GM20000 (cell line): ENCODE results near the gene VWA2.

ENCODE experiments used
- DNase-seq: peaks from one replicate; pipeline ENCODE4 v3.0.0; 2012; ENCODE audit warnings: low spot score
- TF ChIP-seq, protein P1 (sequence below): IDR thresholded peaks from 2 replicates; pipeline ENCODE4 v1.5.1; 2012; ENCODE audit warnings: mild to moderate bottlenecking, control low read depth; ENCODE audit errors: extremely low read depth, missing control alignments

VWA2 gene

GRCh38 chr10:114335614-114336013 lies 96.6 kb downstream of the VWA2 start:
- no peak for DNase-seq
- TF ChIP-seq, protein P1, sequence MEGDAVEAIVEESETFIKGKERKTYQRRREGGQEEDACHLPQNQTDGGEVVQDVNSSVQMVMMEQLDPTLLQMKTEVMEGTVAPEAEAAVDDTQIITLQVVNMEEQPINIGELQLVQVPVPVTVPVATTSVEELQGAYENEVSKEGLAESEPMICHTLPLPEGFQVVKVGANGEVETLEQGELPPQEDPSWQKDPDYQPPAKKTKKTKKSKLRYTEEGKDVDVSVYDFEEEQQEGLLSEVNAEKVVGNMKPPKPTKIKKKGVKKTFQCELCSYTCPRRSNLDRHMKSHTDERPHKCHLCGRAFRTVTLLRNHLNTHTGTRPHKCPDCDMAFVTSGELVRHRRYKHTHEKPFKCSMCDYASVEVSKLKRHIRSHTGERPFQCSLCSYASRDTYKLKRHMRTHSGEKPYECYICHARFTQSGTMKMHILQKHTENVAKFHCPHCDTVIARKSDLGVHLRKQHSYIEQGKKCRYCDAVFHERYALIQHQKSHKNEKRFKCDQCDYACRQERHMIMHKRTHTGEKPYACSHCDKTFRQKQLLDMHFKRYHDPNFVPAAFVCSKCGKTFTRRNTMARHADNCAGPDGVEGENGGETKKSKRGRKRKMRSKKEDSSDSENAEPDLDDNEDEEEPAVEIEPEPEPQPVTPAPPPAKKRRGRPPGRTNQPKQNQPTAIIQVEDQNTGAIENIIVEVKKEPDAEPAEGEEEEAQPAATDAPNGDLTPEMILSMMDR: no peak

GRCh38 chr10:114336823-114337509 lies 97.9 kb downstream of the VWA2 start:
- DNase-seq: no peak
- TF ChIP-seq, protein P1: no peak

DNA sequence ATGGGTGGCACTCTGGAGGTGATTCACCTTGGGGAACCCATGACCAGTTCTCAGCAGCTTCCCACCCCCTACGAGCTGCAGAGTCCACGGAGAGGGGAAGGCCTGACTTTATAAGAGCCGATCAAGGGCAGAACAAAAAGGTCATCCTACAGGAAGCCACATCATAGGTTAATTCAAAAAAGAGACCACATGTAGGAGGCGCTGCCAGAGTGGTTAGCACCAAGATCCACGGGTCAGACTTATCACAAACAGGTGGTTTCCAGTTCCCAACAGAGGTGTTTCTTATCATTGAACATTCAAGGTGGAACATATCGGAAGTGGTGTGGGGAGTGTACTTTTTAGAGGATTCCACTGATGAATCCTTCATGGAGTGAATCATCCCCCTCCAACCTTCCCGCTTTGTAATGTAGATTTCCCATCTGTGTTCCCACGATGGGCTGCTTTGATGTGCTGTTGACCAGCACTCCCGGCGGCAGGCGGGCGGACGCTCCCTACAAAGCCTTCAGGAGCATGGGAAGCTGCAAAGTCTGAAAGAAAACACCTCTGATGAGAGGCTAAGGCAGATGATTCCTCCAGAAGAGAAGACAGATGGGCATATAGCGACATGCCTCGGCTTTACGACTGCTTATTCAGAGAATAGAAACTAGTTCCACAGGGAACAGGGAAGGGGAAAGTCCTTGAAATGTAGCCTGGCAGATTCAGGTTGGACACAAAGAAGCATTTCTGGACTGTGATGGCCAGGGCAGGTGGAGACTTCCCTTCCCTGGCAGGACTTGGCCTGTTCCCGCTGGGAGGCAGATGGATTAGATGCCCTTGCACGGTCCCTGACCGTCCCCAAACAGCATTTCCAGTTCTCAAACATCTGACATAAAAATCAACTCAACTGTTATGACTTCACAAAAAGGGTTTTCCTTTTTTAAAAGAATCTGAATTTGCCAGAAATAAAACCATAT lies 98.7 kb downstream of the VWA2 start:
- DNase-seq: peak; percentile 42
- TF ChIP-seq, protein P1: no peak

GRCh38 chr10:114340816-114341215 lies 101.8 kb downstream of the VWA2 start:
- TF ChIP-seq, protein P1: no peak
- no peak for DNase-seq
